NB4 (cell line): Measurements from ENCODE around the gene MSI2.

Source experiments
- MYC ChIP-seq: IDR thresholded peaks from 2 replicates; pipeline ENCODE4 v1.6.1; 2011; ENCODE audit warnings: low read depth, low read length
- POLR2A ChIP-seq: IDR thresholded peaks from 2 replicates; pipeline ENCODE4 v1.6.1; 2011; ENCODE audit warnings: mild to moderate bottlenecking; ENCODE audit not compliant: insufficient read length; ENCODE audit errors: extremely low read depth

DNA sequence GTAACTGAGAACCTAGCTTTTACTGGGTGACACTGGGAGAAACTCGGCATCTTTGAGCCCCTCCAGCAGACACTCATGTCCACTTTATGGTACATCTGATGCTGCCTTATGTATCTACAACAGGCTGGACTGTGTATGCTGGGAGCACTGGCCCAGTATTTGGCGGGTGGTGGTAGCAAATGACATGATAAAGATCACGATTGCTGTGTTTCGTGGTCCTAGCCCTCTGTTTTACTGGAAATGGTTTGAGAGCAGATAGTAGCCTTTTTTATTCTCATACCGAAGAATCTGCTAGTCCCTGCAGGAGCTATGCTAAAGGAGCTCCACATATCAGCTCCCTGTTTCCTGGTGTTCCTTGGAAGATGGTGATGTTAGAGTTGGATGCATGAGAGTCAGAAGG lies 338.4 kb downstream of the MSI2 start:
- no peak for TF ChIP-seq POLR2A
- TF ChIP-seq MYC, result no peak
